SU-DHL-6 (cell line): ENCODE results near the gene SPATA9.
"Not testable (repeated sequence)": the region's sequence is repeated elsewhere in the genome, so short reads cannot be mapped to it uniquely, and the experiment has no call there.

Source experiments
- H2AFZ ChIP-seq: fragments of 200-600 bp; sonication (generic); 2 replicates; pipeline ENCODE4 v1.6.1; 2014; ENCODE audit warnings: low read depth, mild to moderate bottlenecking, moderate library complexity, mixed read lengths, antibody characterized with exemption, low read length; ENCODE audit not compliant: severe bottlenecking
- H3F3A ChIP-seq: fragments of 200-600 bp; shearing (Covaris generic); 2 replicates; pipeline ENCODE4 v1.6.0; 2016; ENCODE audit warnings: antibody characterized with exemption, mild to moderate bottlenecking; ENCODE audit not compliant: insufficient read depth
- H3K27ac ChIP-seq: fragments of 200-600 bp; sonication (generic); 2 replicates; pipeline ENCODE4 v1.5.1; 2016; ENCODE audit warnings: low read depth, mild to moderate bottlenecking, low read length, moderate library complexity, mixed read lengths
- H3K27me3 ChIP-seq: fragments of 200-600 bp; sonication (generic), shearing (Covaris generic); 2 replicates; pipeline ENCODE4 v1.6.0; 2014; ENCODE audit warnings: mild to moderate bottlenecking, low read length
- H3K36me3 ChIP-seq: fragments of 200-600 bp; sonication (generic); 2 replicates; pipeline ENCODE4 v1.6.1; 2014; ENCODE audit warnings: mild to moderate bottlenecking, low read length, mixed read lengths
- H3K4me2 ChIP-seq: fragments of 300-600, 200-600 bp; shearing (Covaris generic), sonication (generic); 2 replicates; pipeline ENCODE4 v1.6.0; 2014; ENCODE audit warnings: low read length, low read depth, mild to moderate bottlenecking; ENCODE audit not compliant: poor library complexity, severe bottlenecking
- H3K4me3 ChIP-seq: fragments of 200-600 bp; sonication (generic); 2 replicates; pipeline ENCODE4 v1.5.1; 2014; ENCODE audit warnings: antibody characterized with exemption, low read length, mild to moderate bottlenecking, mixed read lengths; ENCODE audit not compliant: insufficient read depth, poor library complexity, severe bottlenecking
- H3K79me2 ChIP-seq: fragments of 200-600 bp; sonication (generic); 2 replicates; pipeline ENCODE4 v1.6.1; 2014; ENCODE audit warnings: mild to moderate bottlenecking, low read length, moderate library complexity; ENCODE audit not compliant: insufficient read depth
- H3K9ac ChIP-seq: fragments of 200-600 bp; sonication (generic); 2 replicates; pipeline ENCODE4 v1.7.0; 2014; ENCODE audit warnings: mild to moderate bottlenecking, low read length
- H3K9me2 ChIP-seq: fragments of 200-600 bp; sonication (generic); replicated peaks from 2 replicates; pipeline ENCODE4 v1.6.1; 2014; ENCODE audit warnings: low read length; ENCODE audit not compliant: insufficient read depth
- H3K9me3 ChIP-seq: fragments of 200-600 bp; sonication (generic); 2 replicates; pipeline ENCODE4 v1.6.1; 2014; ENCODE audit warnings: low read length, mixed read lengths; ENCODE audit not compliant: insufficient read depth
- H4K20me1 ChIP-seq: fragments of 200-600 bp; sonication (generic); 2 replicates; pipeline ENCODE4 v1.6.1; 2014; ENCODE audit warnings: low read depth, mild to moderate bottlenecking, antibody characterized with exemption, low read length, moderate library complexity, mixed read lengths
- EZH2phosphoT487 ChIP-seq: fragments of 200-600 bp; sonication (generic), shearing (Covaris generic); conservative IDR thresholded peaks from 2 replicates; pipeline ENCODE4 v1.6.1; 2018; ENCODE audit warnings: mild to moderate bottlenecking, antibody characterized with exemption, low read length, moderate library complexity, mixed read lengths
- TF ChIP-seq, protein P1 (sequence below): fragments of 200-600 bp; sonication (generic); IDR thresholded peaks from one replicate; pipeline ENCODE4 v1.5.1; 2017; ENCODE audit warnings: antibody characterized with exemption, mild to moderate bottlenecking, low read length, moderate library complexity; ENCODE audit not compliant: insufficient read depth, poor library complexity, severe bottlenecking

The SPATA9 gene

DNA sequence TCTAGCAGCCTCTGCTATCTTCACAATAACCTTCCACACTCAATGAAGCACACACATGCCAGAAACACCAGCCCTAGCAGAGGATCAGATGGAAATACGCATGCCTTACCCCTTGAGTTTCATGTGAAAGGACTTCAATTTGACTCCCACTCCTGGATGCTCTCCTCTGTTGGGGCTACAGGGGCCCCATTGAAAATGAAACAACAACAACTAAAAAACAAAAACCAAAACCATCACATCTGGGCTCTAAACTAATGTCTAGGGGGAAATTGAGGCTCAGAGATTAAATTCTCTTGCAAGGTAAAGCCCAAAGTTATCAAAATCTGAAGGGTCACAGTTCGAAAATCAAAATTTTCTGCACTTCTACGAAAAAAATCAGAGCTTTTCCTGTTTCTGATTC, 44.2 kb downstream of the SPATA9 start:
- H3K79me2 ChIP-seq, result no peaks in the 10 kb centered on the region
- H3K9ac ChIP-seq, result no peak overlapping the region
- no peak overlapping the region for H3K4me2 ChIP-seq
- no peaks in the 10 kb centered on the region for H3K9me3 ChIP-seq
- H3K27ac ChIP-seq, result no peak overlapping the region
- H4K20me1 ChIP-seq, result no peaks in the 10 kb centered on the region
- H3K27me3 ChIP-seq, result no peaks in the 10 kb centered on the region
- no peaks in the 10 kb centered on the region for H3F3A ChIP-seq
- H3K36me3 ChIP-seq, result no peaks in the 10 kb centered on the region
- TF ChIP-seq, protein P1, sequence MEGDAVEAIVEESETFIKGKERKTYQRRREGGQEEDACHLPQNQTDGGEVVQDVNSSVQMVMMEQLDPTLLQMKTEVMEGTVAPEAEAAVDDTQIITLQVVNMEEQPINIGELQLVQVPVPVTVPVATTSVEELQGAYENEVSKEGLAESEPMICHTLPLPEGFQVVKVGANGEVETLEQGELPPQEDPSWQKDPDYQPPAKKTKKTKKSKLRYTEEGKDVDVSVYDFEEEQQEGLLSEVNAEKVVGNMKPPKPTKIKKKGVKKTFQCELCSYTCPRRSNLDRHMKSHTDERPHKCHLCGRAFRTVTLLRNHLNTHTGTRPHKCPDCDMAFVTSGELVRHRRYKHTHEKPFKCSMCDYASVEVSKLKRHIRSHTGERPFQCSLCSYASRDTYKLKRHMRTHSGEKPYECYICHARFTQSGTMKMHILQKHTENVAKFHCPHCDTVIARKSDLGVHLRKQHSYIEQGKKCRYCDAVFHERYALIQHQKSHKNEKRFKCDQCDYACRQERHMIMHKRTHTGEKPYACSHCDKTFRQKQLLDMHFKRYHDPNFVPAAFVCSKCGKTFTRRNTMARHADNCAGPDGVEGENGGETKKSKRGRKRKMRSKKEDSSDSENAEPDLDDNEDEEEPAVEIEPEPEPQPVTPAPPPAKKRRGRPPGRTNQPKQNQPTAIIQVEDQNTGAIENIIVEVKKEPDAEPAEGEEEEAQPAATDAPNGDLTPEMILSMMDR, result no peak
- no peak for TF ChIP-seq EZH2phosphoT487
- H2AFZ ChIP-seq, result no peak overlapping the region
- H3K9me2 ChIP-seq, result no peaks in the 10 kb centered on the region
- H3K4me3 ChIP-seq, result no peak overlapping the region

DNA sequence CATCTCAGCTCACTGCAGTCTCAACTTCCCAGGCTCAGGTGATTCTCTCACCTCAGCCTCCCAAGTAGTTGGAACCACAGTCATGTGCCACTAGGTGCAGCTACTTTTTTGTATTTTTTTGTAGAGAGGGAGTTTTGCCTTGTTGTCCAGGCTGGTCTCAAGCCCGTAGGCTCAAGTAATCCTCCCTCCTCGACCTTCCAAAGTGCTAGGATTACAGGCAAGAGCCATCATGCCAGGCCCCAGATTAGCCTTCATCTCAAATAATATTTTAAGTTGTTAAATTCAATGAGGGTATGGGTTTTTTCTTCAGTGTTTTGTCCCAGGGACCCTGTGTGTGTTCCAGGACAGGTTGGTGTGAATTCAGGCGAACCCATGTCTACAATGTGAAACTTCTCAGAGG, 48.7 kb downstream of the SPATA9 start:
- no peak overlapping the region for H3K27ac ChIP-seq
- no peak overlapping the region for H3K9ac ChIP-seq
- H3K4me3 ChIP-seq, result no peak overlapping the region
- no peaks in the 10 kb centered on the region for H3K36me3 ChIP-seq
- H3K9me2 ChIP-seq, result no peaks in the 10 kb centered on the region
- no peaks in the 10 kb centered on the region for H4K20me1 ChIP-seq
- H3F3A ChIP-seq, result no peaks in the 10 kb centered on the region
- TF ChIP-seq EZH2phosphoT487, result no peak
- TF ChIP-seq, protein P1, result no peak
- no peaks in the 10 kb centered on the region for H3K9me3 ChIP-seq
- no peaks in the 10 kb centered on the region for H3K27me3 ChIP-seq
- no peak overlapping the region for H3K4me2 ChIP-seq
- H2AFZ ChIP-seq, result no peak overlapping the region
- no peaks in the 10 kb centered on the region for H3K79me2 ChIP-seq

DNA sequence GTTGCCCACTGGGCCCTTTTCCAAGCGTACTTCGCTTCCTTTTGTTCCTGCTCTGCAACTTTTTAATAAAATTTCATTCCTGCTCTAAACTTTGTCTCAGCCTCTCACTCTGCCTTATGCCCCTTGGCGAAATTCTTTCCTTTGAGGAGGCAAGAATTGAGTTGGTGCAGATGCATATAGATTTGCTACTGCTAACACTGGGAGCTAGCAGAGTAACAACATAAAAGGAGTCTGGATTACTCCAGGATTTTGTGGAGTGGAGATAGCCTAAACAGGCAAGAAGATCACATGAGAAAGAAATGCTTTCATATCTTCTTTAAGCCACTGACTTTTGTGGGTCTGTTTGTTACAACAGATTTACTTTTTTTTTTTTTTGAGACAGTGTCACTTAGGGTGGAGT, 49.1 kb downstream of the SPATA9 start:
- Histone ChIP-seq H3F3A (no peaks in the 10 kb centered on the region), H3K27ac (no peak overlapping the region), H2AFZ (no peak overlapping the region), H3K9me2 (no peaks in the 10 kb centered on the region), H3K9ac (no peak overlapping the region), H3K27me3 (no peaks in the 10 kb centered on the region), H3K4me3 (no peak overlapping the region), H3K36me3 (no peaks in the 10 kb centered on the region), H3K4me2 (no peak overlapping the region), H3K9me3 (no peaks in the 10 kb centered on the region), H3K79me2 (no peaks in the 10 kb centered on the region), H4K20me1 (no peaks in the 10 kb centered on the region)
- TF ChIP-seq, protein P1, result no peak
- no peak for TF ChIP-seq EZH2phosphoT487

DNA sequence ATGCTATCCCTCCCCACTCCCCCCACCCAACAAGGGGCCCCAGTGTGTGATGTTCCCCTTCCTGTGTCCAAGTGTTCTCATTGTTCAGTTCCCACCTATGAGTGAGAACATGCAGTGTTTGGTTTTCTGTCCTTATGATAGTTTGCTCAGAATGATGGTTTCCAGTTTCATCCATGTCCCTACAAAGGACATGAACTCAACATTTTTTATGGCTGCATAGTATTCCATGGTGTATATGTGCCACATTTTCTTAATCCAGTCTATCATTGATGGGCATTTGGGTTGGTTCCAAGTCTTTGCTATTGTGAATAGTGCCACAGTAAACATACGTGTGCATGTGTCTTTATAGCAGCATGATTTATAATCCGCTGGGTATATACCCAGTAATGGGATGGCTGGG, 49.8 kb downstream of the SPATA9 start:
- H3K79me2 ChIP-seq, H3K4me2 ChIP-seq, H2AFZ ChIP-seq, H3K9me3 ChIP-seq, H3F3A ChIP-seq, H3K36me3 ChIP-seq, H3K27me3 ChIP-seq, H3K9me2 ChIP-seq, H3K4me3 ChIP-seq, H3K27ac ChIP-seq, H4K20me1 ChIP-seq, H3K9ac ChIP-seq: not testable (repeated sequence)
